Dedifferentiated amniotic fluid mesenchymal stem cell (primary cell): Measurements from ENCODE around the gene CPT1C.

Source experiments
- DNase-seq: peaks from one replicate; pipeline ENCODE4 v3.0.0-alpha.2; 2016; ENCODE audit errors: extremely low spot score

The CPT1C gene

DNA sequence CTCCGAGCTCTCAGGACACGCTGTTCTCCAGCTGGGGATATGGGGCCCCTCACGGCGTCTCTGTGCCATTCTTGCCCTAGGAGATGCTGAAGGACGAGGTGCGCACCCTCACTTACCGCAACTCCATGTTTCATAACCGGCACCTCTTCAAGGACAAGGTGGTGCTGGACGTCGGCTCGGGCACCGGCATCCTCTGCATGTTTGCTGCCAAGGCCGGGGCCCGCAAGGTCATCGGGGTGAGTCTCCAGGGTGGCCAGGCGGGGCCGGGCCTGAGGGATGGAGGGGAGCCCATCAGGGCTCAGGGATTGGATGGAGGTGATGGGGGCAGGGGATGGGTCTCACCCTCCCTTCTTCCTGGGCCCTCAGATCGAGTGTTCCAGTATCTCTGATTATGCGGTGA lies 9.1 kb upstream of the CPT1C start:
- no peak for DNase-seq

DNA sequence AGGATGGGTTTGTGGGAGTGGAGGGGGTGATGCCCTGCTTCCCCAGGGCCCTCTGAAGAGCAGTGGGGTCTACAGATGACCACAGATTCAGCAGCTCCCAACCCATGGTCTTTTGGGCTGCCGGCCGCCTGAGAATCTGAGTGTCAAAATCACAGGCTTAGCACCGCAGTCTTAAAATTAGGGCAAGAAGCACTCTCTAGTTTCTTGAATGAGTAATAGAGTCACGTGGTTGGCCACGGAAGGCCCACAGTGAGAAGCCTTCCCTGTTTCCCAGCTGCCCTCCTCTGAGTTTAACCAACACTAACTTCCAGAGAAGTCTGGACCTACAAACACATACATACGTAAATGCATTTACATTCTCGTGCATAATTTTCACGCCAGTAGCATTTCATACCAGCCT lies 8.6 kb upstream of the CPT1C start:
- DNase-seq = no peak

DNA sequence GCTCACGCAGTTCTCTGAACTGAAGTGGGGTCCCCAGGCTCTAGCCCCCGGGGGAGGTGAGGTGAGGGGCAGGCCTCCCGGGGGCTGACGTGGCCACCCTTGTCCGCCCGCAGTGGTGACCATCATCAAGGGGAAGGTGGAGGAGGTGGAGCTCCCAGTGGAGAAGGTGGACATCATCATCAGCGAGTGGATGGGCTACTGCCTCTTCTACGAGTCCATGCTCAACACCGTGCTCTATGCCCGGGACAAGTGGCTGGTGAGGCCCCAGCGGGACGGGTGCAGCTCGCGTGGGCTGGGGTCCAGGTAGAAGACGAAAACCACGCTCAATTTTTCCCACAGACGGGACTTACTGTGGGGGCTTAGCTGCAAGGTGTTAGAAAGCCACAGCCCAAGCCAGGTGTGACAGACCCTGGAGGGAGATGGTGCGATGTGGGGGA lies 7.1 kb upstream of the CPT1C start:
- no peak for DNase-seq

DNA sequence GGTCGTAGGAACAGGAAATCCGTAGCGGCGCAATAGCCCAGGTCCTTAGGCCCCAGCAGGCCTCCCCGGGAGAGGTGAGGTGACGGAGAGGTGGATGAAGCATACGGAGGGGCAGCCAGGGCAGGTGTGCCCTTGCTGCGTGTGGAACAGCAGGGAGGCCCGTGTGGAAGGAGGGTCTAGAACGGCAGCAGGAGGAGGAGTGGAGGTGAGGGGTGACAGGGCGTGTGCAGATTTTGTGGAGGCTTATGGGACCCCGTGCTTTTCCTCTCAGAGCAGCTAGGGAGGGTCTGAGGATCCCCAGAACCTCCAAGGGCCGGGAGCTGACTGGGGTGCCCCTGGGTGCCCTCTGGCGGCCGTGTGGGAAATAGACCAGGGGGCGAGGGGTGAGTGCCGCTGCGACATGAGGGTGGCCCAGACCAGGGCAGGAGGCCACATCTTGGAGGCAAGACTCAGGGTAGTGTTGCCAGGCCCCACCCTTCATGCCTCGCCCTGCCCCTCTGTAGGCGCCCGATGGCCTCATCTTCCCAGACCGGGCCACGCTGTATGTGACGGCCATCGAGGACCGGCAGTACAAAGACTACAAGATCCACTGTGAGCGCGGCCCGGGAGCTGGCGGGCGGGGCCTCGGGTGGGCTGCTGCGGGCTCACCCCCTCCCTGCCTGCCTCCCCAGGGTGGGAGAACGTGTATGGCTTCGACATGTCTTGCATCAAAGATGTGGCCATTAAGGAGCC lies 6.5 kb upstream of the CPT1C start:
- DNase-seq = no peak

DNA sequence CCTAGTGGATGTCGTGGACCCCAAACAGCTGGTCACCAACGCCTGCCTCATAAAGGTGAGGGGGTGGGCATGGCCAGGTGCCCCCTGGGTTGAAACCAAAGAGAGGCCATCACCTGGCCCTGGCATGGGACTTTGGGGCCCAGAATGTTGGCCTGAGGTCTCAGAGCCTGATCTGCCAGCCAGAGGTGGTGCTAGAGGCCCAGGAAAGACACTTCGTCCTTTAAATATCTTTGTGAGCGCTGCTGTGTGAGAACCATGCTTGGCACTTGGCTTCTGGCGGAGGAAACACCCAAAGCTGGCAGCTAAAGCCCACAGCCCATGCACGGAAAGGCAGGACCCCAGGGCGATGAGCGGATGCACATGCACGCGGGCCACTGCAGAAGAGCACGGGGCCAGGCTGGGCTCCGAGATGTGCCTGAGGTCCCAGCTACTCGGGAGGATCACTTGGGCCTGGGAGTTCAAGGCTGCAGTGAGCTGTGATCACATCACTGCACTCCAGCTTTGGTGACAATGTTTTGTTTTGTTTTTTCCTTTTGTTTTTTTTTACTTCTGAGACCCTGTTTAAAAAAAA lies 5.8 kb upstream of the CPT1C start:
- DNase-seq = no peak

DNA sequence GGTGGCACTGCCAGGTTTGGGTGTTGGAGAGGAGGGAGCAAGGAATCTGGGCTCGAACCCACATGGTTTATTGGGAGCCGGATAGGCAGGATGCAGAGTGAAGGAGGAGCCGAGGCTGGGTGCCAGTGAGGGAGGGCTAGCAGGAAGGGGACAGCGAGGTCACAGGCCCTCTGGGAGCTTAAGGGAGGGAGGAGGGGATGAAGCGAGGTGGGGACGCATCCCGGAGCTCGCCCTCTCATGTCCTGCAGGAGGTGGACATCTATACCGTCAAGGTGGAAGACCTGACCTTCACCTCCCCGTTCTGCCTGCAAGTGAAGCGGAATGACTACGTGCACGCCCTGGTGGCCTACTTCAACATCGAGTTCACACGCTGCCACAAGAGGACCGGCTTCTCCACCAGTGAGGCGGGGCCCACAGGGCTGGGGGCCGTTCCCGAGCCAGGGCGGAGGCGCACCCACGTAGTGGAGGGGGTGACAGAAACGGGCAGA lies 5.0 kb upstream of the CPT1C start:
- no peak for DNase-seq

DNA sequence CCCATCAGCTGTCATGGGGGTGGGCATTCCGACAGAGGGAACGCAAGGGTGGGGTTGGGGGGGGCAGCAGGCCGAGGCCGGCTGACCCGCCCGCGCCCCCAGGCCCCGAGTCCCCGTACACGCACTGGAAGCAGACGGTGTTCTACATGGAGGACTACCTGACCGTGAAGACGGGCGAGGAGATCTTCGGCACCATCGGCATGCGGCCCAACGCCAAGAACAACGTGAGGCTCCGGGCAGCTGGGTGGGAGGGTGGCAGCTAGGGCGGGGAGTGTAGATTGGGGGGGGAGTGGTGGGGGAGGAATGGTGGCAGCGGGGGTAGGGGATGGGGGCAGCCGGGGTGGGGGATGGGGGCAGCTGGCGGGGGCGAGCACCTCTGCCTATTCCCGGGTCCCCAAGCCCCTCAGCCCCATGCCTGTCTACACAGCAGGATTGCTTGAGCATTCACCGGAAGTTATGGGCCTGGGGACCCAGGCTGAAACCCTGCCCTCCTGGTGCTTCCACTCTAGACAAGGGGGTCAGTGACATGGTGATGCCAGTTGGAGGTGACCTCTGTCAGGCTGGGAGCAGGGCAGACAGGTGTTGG lies 4.3 kb upstream of the CPT1C start:
- DNase-seq = no peak

DNA sequence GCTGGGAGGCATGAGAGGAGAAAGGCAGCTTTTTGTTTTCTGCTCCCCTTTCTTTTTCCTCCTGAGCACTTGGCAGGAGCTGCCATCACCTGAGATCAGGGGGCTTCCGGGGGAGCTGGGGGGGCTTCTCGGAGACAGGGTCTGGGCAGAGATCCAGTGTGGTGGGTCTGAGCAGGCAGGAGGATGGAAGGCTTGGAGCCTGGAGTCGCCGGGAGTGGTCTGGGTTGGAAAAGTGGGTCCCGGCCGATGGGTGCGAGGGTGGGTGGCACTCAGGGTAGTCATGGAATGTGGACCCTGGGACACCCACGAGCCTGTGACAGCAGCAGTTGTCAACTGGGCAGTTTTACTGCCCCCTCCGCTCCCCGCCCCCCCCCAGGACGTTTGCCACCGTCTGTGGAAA lies 3.8 kb upstream of the CPT1C start:
- no peak for DNase-seq

DNA sequence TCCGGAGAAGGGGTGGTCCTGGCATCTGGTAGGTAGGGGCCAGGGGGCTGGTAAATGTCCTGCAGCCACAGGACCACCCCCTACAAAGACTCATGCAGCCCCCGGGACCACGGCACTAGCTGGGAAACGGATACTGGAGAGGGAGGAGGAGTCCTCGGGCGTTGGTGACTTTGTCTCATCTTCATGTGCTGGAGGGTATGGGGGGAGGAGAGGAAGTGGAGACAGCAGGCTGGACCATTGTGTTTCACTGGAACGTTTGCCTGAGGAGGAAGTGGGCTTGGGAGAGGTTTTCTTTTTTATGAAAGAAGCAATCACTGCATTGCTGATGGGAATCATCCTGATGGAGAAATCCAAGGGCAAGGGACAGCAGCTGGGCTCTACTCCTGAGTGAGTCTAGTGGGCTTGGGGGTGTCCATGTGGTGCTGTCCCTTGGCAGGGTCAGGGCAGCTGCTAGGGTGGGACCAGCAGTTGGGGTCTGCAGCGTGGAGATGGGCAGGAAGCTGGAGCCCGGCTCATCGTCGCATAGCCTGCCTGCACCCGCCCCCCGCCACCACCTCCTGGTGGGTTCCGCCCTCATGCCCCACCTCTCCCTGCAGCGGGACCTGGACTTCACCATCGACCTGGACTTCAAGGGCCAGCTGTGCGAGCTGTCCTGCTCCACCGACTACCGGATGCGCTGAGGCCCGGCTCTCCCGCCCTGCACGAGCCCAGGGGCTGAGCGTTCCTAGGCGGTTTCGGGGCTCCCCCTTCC lies 3.2 kb upstream of the CPT1C start:
- DNase-seq = no peak

DNA sequence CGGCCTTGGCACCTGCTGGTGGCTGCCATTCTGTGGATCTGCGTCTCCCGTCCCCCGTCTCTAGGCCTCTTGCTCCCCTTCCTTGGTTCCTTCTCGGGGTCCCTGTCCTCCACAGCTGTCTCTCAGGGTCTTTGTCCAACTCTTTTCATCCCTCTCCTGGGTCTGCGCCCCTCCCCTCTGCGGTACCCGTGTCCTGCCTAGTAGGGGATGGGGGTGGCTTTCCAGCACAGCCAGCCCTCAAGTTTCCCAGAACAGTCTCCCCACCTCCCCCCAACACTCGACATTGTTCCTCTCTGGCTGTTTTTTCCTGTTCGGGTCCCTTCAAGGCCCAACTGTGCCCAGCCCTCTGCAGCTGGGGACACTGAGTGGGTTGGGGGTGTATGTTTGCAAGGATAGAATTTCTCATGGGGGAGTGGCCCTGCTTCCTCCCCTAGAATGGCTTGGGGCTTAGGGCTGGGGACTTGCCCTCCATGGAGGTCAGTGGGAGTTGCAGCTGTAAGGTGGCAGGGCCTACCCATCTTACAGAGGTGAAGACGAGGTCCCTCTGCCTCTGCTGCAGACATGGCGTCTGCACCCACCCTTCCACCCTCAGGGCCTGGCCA lies 2.3 kb upstream of the CPT1C start:
- DNase-seq = no peak

DNA sequence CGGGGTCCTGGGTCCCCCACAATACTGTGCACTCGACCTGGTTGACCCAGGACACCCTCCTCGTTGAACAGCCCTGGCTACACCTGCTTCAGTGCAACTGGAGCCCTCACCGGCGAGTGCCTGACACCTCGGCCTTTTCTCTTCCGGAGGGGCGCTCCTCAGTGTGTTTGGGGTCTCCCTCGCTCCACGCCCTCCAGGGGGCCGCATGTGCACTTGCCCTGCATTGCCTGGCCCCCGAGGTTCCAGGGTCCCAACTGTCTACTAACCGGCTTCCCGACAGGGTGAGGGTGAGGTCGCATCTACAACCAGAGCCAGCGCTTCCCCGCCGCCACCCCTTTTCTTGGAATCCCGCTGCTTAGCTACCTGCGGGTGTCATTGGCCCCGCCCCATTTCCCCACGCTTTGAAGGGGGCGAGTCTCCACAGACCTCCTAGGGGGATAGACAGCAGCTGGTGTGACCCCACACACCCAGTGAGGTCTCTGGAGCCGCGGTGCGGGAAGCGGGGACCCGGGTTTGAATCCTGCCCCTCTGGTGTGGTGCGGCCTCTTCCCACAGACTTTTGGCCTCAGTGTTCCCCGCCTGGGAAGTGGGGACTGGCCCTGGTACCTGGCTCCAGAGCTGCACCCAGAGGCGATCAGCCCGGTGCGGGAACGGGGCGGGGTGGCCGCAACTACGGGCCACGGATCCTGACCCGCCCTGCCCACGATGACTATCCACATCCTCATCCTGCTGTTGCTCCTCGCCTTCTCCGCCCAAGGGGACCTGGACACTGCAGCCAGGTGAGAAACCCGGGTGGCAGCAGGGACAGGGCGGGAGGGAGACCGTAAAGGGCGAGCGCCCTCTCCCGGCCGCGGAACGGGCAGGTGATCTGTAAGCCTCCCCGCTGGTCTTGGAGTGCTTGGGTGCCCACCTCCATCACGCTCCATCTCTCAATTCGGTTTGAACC lies 1.5 kb upstream of the CPT1C start, which contains the start of gene ADM5:
TSS of gene ADM5 (plus strand) at position 462 of the 946 bp plus-strand sequence. CDS start at position 706, 244 bp downstream.
- no peak for DNase-seq

DNA sequence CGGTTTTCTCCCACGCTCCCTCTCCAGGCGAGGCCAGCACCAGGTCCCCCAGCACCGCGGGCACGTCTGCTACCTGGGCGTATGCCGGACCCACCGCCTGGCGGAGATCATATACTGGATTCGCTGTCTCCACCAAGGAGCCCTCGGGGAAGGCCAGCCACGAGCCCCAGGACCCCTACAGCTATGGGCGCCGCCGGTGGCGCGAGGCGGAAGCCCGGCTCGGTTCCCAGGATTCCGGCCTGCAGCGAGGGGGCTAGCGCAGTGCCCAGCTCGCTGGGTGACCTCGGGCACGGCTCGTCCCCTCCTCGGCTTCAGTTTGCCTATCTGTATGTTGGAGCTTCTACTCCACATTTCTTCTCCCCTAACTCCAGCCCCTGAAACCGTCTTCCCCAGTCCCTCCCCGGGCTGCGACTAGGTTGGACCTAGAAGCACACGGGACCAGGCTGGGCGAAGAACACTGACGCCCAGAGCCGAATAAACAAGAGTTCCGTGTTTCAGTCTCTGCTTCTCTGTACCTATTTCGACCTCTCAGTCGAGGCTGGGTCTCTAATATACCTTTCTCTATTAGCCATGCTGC lies 749 bp upstream of the CPT1C start:
- no peak for DNase-seq

DNA sequence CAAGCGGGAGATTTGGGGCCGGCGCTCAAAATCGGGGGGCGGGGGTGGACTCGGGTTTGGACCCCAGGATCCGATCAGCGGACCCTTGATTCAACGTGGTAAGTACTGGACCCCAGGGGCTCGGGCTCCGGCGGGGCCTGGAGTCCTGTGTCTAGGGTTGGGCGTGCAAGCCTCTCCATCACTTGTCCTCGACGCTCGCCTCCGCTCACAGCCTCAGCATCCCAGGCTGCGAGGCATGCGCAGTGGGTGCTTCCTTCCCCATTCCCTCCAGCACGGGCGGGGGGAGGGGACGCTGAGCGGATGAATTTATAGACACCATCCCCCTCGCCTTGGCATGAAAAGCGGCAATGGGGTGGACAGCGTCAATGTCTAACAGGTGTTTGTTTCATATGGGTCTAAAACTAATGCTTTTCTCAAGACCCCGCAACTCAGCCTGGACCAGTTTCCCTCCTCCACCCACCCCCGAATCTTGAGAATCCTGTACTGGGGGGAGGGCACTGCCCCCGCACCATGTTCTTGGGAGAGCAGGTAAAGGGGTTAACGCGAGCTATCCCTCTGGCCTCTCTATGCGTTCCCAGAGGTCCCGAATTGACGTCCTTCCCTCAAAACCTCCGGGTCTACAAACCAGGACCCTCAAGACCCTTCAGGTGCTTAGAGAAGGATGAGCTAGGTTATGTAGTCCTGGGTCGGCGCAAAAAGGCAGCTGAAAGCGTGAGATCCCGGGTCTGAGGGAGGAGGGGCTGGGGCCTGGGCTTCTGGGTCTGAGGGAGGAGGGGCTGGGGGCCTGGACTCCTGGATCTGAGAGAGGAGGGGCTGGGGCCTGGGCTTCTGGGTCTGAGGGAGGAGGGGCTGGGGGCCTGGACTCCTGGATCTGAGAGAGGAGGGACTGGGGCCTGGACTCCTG lies 579 bp downstream of the CPT1C start:
- DNase-seq = peak; percentile 58

DNA sequence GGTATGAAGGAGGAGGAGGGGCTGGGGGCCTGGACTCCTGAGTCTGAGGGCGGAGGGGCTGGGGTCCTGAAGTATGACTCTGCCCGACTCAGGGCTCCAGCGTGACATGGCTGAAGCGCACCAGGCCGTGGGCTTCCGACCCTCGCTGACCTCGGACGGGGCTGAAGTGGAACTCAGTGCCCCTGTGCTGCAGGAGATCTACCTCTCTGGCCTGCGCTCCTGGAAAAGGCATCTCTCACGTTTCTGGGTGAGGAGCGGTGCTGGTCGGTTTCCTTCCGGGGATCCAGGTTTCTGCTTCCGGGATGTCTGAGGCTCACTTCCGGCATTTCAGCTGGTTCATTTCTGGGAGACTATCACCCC lies 1.2 kb downstream of the CPT1C start:
- DNase-seq = no peak

DNA sequence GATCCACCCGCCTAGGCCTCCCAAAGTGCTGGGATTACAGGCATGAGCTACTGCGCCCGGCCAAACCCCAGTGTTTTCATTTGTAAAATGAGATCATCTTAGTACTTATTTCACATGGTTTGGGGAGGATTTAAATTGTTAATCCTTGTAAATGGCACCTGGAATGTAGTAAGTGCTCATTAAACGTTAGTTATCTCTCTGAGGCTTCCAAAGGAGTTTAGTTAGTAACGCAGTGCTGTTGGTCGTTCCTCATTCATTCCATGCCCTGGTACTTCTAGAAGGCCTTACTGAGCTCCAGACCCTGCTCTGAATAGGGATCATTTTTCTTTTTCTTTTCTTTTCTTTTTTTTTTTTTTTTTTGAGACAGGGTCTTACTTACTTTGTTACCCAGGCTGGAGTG lies 5.2 kb downstream of the CPT1C start:
- DNase-seq = no peak

DNA sequence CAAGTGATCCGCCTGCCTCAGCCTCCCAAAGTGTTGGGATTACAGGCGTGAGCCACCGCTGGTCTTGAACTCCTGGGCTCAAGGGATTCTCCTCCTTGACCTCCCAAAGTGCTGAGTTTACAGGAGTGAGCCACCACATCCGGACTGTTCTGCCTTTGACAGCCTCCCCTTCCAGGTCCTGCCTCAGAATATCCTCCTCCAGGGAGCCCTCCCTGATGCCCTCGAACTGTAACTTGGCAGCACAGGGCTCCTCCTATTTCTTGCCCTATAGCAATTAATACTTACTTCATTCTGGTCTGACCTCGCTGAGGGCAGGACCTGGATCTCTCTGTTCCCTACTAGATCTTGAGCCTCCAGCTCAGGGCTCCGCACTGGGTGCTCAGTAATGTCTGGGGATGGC lies 5.9 kb downstream of the CPT1C start:
- DNase-seq = no peak

DNA sequence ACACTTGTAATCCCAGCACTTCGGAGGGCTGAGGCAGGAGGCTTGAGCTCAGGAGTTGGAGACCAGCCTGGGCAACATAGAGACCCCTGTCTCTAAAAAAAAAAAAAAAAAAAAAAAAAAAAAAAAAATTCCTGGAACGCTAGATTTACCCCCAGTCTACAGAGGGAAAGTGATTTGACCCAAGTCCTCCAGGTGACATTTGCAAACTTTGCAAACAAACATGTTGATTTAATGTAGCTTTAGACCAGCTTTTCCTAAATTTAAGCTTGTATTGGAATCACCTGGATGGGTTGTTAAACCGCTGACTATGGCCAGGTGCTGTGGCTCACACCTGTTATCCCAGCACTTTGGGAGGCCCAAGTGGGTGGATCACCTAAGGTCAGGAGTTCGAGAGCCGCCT lies 8.4 kb downstream of the CPT1C start:
- DNase-seq = no peak

DNA sequence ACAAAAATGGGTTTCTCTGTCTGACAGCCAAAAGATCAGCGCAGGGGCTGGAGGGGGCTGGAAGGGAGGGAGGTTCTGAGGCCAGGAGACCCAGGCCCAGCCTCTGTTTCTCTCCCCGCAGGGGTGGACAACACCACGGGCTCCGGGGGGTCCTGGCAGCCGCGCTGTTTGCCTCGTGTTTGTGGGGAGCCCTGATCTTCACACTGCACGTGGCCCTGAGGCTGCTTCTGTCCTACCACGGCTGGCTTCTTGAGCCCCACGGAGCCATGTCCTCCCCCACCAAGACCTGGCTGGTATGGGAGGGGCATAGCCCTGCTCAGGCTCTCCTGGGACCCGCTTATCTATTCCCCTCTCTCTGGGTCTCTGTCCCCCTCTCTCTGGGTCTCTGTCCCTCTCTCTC lies 9.6 kb downstream of the CPT1C start:
- no peak for DNase-seq

DNA sequence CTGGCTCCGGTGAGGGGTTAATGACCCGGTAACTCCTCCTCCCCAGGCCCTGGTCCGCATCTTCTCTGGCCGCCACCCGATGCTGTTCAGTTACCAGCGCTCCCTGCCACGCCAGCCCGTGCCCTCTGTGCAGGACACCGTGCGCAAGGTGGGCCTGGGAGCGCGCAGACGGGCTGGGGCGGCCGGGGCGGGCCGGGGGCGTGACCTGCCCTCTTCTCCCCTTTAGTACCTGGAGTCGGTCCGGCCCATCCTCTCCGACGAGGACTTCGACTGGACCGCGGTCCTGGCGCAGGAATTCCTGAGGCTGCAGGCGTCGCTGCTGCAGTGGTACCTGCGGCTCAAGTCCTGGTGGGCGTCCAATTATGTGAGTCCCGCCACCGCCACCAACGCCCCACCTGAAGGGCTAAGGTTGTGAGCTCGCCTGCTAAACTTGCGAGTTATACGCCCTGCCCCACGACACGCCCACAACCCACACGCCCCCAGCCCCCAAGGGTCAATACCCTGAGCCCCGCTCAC lies 10.4 kb downstream of the CPT1C start:
- no peak for DNase-seq
